Body of pancreas (tissue), 4 donors: Measurements from ENCODE around the gene PDAP1.

ENCODE experiments used
- POLR2A ChIP-seq, 3 donors: fragments of 450-650 bp; IDR thresholded peaks; one replicate each; pipeline ENCODE4 v1.6.1; 2016; ENCODE audit warnings: antibody characterized with exemption in 3 of 3, mild to moderate bottlenecking in 2 of 3
- TF ChIP-seq, protein P1 (sequence below), 7 experiments: fragments of 450-650 bp in 4 of 7; fragments of 200-600 bp in 3 of 7; sonication (generic) in 3 of 7; IDR thresholded peaks; one replicate each; pipeline ENCODE4 v1.5.1; 2016 to 2019; ENCODE audit warnings: antibody characterized with exemption in 7 of 7

DNA sequence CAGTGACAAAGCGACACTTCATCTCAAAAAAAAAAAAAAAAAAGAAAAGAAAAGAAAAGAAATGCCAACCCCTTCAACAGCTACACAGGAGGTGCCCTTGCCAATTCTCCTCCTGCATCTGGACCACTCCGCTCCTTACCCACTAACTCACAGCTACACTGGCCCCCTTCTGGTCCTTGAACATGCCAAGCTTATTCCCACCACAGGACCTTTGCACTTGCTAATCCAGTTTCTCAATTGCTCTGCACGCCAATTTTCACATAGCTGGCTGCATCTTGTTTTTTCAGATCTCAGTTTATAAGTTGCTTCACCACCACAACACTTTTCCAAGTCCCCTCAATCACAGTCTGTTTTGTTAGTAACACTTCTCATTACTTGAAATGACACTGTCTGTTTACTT lies 5.5 kb downstream of the PDAP1 start:
- TF ChIP-seq, protein P1, sequence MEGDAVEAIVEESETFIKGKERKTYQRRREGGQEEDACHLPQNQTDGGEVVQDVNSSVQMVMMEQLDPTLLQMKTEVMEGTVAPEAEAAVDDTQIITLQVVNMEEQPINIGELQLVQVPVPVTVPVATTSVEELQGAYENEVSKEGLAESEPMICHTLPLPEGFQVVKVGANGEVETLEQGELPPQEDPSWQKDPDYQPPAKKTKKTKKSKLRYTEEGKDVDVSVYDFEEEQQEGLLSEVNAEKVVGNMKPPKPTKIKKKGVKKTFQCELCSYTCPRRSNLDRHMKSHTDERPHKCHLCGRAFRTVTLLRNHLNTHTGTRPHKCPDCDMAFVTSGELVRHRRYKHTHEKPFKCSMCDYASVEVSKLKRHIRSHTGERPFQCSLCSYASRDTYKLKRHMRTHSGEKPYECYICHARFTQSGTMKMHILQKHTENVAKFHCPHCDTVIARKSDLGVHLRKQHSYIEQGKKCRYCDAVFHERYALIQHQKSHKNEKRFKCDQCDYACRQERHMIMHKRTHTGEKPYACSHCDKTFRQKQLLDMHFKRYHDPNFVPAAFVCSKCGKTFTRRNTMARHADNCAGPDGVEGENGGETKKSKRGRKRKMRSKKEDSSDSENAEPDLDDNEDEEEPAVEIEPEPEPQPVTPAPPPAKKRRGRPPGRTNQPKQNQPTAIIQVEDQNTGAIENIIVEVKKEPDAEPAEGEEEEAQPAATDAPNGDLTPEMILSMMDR (IDR thresholded peaks at IDR 0.05), result no peak
- no peak for TF ChIP-seq POLR2A (IDR thresholded peaks at IDR 0.05)
